GM12878 (cell line): ENCODE data around the gene EPHA2. TPM values are rescaled to one million over a fixed set of nuclear protein-coding genes. Genes with fewer than 3 reads are reported as not detected.

Experiments
- ATAC-seq: fragments of 200-7000 bp; cut with Tn5 transposase; 3 replicates; pipeline ENCODE4 v1.9.1; 2020; ENCODE audit warnings: mild to moderate bottlenecking, moderate library complexity
- BruUV-seq: library from RNA; stranded (reverse); fragments of 400-500 nt; replicated peaks from 2 replicates; lab custom pipeline; 2021; lab: Mats Ljungman, UMichigan
- CTCF ChIA-PET: fragments of 300-600 bp; sonication (Branson Sonifier 250); formaldehyde crosslinking; extraction: SDS; loops from one replicate; lab custom pipeline; 2021; ENCODE audit warnings: inconsistent platforms; lab: Yijun Ruan, JAX
- POLR2A ChIA-PET: fragments of 350-600 bp; formaldehyde crosslinking; extraction: SDS; loops from one replicate; lab custom pipeline; 2021; ENCODE audit warnings: inconsistent platforms; lab: Charles Lee
- RAD21 ChIA-PET: fragments of 300-600 bp; sonication (Branson Sonifier 250); formaldehyde crosslinking; loops from one replicate; lab custom pipeline; 2023; ENCODE audit warnings: antibody characterized with exemption; ENCODE audit not compliant: unreplicated experiment; lab: Charles Lee
- SMC1A ChIA-PET: fragments of 300-600 bp; sonication (Branson Sonifier 250); formaldehyde crosslinking; loops from one replicate; lab custom pipeline; 2023; ENCODE audit not compliant: unreplicated experiment, uncharacterized antibody; lab: Charles Lee
- DNase-seq: peaks from one replicate; pipeline ENCODE4 v3.0.0-alpha.2; 2011; ENCODE audit warnings: low read depth, low spot score
- FAIRE-seq: peaks from 3 replicates; lab custom pipeline; 2011; peaks lifted over from hg19 to GRCh38; lab: Jason Lieb, UNC
- H2AFZ ChIP-seq: 2 replicates; pipeline ENCODE4 v1.6.0; 2011; ENCODE audit warnings: low read depth, low read length, control low read depth; ENCODE audit not compliant: control insufficient read depth
- H3K27ac ChIP-seq: 2 replicates; pipeline ENCODE4 v1.5.1; 2011; ENCODE audit warnings: control low read depth; ENCODE audit not compliant: control insufficient read depth, insufficient read depth
- H3K27me3 ChIP-seq, 2 experiments: replicated peaks in 1 of 2; 2 replicates each; pipeline versions ENCODE4 v1.6.0 to v1.6.1; 2011; ENCODE audit warnings: low read length in 1 of 2; ENCODE audit not compliant: control insufficient read depth in 2 of 2, insufficient read depth in 2 of 2
- H3K36me3 ChIP-seq, 2 experiments: 2 replicates each; pipeline ENCODE4 v1.5.1; 2011; ENCODE audit warnings: low read length in 1 of 2; ENCODE audit not compliant: control insufficient read depth in 2 of 2, insufficient read depth in 2 of 2
- H3K4me1 ChIP-seq: 2 replicates; pipeline ENCODE4 v1.6.1; 2011; ENCODE audit warnings: mild to moderate bottlenecking, low read length, moderate library complexity, mixed read lengths; ENCODE audit not compliant: control insufficient read depth, insufficient read depth
- H3K4me2 ChIP-seq: 2 replicates; pipeline ENCODE4 v1.6.0; 2011; ENCODE audit warnings: control low read depth; ENCODE audit not compliant: control insufficient read depth, insufficient read depth
- H3K4me3 ChIP-seq: fragments of 200-600 bp; sonication (generic); 2 replicates; pipeline ENCODE4 v1.5.1; 2016
- H3K79me2 ChIP-seq: 2 replicates; pipeline ENCODE4 v1.6.0; 2011; ENCODE audit warnings: low read length; ENCODE audit not compliant: control insufficient read depth, insufficient read depth
- H3K9ac ChIP-seq: 2 replicates; pipeline ENCODE4 v1.8.0; 2011; ENCODE audit warnings: low read length, control low read depth, mixed read lengths; ENCODE audit not compliant: control insufficient read depth, insufficient read depth
- H3K9me3 ChIP-seq: replicated peaks from 3 replicates; pipeline ENCODE4 v1.5.1; 2011; ENCODE audit warnings: mild to moderate bottlenecking, low read length; ENCODE audit not compliant: control insufficient read depth, insufficient read depth
- H4K20me1 ChIP-seq: 2 replicates; pipeline ENCODE4 v1.6.0; 2011; ENCODE audit not compliant: control insufficient read depth, insufficient read depth
- ATF7 ChIP-seq: fragments of 450-650 bp; IDR thresholded peaks from 2 replicates; pipeline ENCODE4 v1.6.1; 2016; ENCODE audit warnings: low read depth, mild to moderate bottlenecking
- CBX3 ChIP-seq: fragments of 200-600 bp; sonication (generic); IDR thresholded peaks from 2 replicates; pipeline ENCODE4 v1.6.1; 2016; ENCODE audit warnings: low read depth, borderline replicate concordance
- CREM ChIP-seq: IDR thresholded peaks from 2 replicates; pipeline ENCODE4 v1.6.1; 2014; ENCODE audit warnings: antibody characterized with exemption, low read depth
- EP300 ChIP-seq, 2 experiments: fragments of 150-350 bp in 1 of 2; IDR thresholded peaks; 2 replicates each; pipeline ENCODE4 v1.6.1; 2011 to 2012; ENCODE audit warnings: low read depth in 2 of 2, low read length in 2 of 2, borderline replicate concordance in 1 of 2, improper control_type of control experiment in 1 of 2, inconsistent platforms in 1 of 2; ENCODE audit not compliant: control insufficient read depth in 1 of 2
- FOS ChIP-seq: IDR thresholded peaks from 3 replicates; pipeline ENCODE4 v1.6.1; 2011; ENCODE audit warnings: borderline replicate concordance; ENCODE audit not compliant: insufficient read length; ENCODE audit errors: extremely low read depth
- HCFC1 ChIP-seq: fragments of 150-350 bp; IDR thresholded peaks from 2 replicates; pipeline ENCODE4 v1.6.1; 2014; ENCODE audit warnings: low read length
- IKZF1 ChIP-seq: fragments of 450-650 bp; conservative IDR thresholded peaks from 2 replicates; pipeline ENCODE4 v1.6.1; 2017; ENCODE audit warnings: antibody characterized with exemption, mild to moderate bottlenecking
- IRF4 ChIP-seq: IDR thresholded peaks from 2 replicates; pipeline ENCODE4 v1.6.1; 2011; ENCODE audit warnings: low read depth, low read length
- JUND ChIP-seq: IDR thresholded peaks from 2 replicates; pipeline ENCODE4 v1.6.1; 2012; ENCODE audit warnings: low read depth, mild to moderate bottlenecking, low read length, improper control_type of control experiment, moderate library complexity
- KLF5 ChIP-seq: fragments of 450-650 bp; IDR thresholded peaks from 2 replicates; pipeline ENCODE4 v1.6.1; 2014; ENCODE audit warnings: mild to moderate bottlenecking; ENCODE audit not compliant: partially characterized antibody
- MYC ChIP-seq: IDR thresholded peaks from 2 replicates; pipeline ENCODE4 v1.6.1; 2011; ENCODE audit warnings: mild to moderate bottlenecking, low read length, moderate library complexity, inconsistent platforms; ENCODE audit not compliant: insufficient read depth, insufficient replicate concordance, insufficient read length, severe bottlenecking
- NFIC ChIP-seq: IDR thresholded peaks from 2 replicates; pipeline ENCODE4 v1.6.1; 2012; ENCODE audit warnings: low read depth, mild to moderate bottlenecking, inconsistent platforms, low read length, moderate library complexity
- PML ChIP-seq: IDR thresholded peaks from 2 replicates; pipeline ENCODE4 v1.6.1; 2012; ENCODE audit warnings: low read length, inconsistent platforms
- RAD51 ChIP-seq: fragments of 450-650 bp; IDR thresholded peaks from 2 replicates; pipeline ENCODE4 v1.6.1; 2016; ENCODE audit warnings: moderate library complexity, mild to moderate bottlenecking, inconsistent platforms
- SIN3A ChIP-seq: IDR thresholded peaks from 2 replicates; pipeline ENCODE4 v1.6.1; 2012; ENCODE audit warnings: low read depth, low read length, improper control_type of control experiment
- TAF1 ChIP-seq: IDR thresholded peaks from 2 replicates; pipeline ENCODE4 v1.6.1; 2011; ENCODE audit warnings: mild to moderate bottlenecking, low read depth, low read length, borderline replicate concordance
- TBL1XR1 ChIP-seq: IDR thresholded peaks from 2 replicates; pipeline ENCODE4 v1.6.1; 2012; ENCODE audit warnings: low read depth, low read length, improper control_type of control experiment
- ZNF274 ChIP-seq: IDR thresholded peaks from one replicate; pipeline ENCODE4 v1.8.0; 2011; ENCODE audit not compliant: insufficient read length, insufficient read depth
- ZZZ3 ChIP-seq: IDR thresholded peaks from 2 replicates; pipeline ENCODE4 v1.6.1; 2011; ENCODE audit warnings: low read depth; ENCODE audit not compliant: control insufficient read depth, insufficient read length
- WGBS: methylation state at CpG from one replicate; pipeline ENCODE4 v1.1.6; 2016; ENCODE audit warnings: low lambda C conversion rate; ENCODE audit not compliant: insufficient replicate concordance, insufficient coverage; ENCODE audit errors: missing lambda C conversion rate; 5-methylcytosine and 5-hydroxymethylcytosine counted together
- in situ Hi-C: fragments of 300-500 bp; cut with MboI; formaldehyde crosslinking; loops from 9 replicates; pipeline ENCODE4 v1.14.3; 2018; ENCODE audit warnings: mixed read lengths
- intact Hi-C: fragments of 100-400 bp; cut with micrococcal nuclease; formaldehyde crosslinking; loops from one replicate; pipeline ENCODE4 v1.14.2; 2022; ENCODE audit not compliant: unreplicated experiment
- polyA plus RNA-seq, 11 experiments: library from polyadenylated mRNA; depleted of rRNA in 4 of 11; unstranded in 6 of 11; stranded (reverse) in 5 of 11; fragments of >200 nt; fragmentation: Nextera tagmentation in 4 of 11; fragmentation: Illumina TruSeq in 1 of 11; extraction: Ambion mirVana in 4 of 11; extraction: Trizol in 1 of 11; gene quantifications; 1 replicate in 1 of 11; 2 replicates in 10 of 11; pipeline versions ENCODE4 v1.2.1 to v1.2.3, GENCODE V29; 2011 to 2016; ENCODE audit warnings: inconsistent platforms in 2 of 11, missing spikeins in 2 of 11, low read depth in 1 of 11
- total RNA-seq, 4 experiments: library from RNA; depleted of rRNA in 3 of 4; stranded (reverse); fragments of >200 nt in 3 of 4; fragmentation: Illumina TruSeq in 1 of 4; extraction: Trizol in 1 of 4; gene quantifications; 2 replicates each; pipeline versions ENCODE4 v1.2.1 to v1.2.3, GENCODE V29; 2013 to 2021

The EPHA2 gene
- total and polyA plus RNA-seq, 10 of the 15 experiments (the other 5 are each of a cell fraction or from before 2014, with no cell fraction given) = 0.04 to 0.51 (median 0.23) TPM; not detected in 2

- TF ChIP-seq FOS = no peak
- TF ChIP-seq CBX3 = no peak
- TF ChIP-seq CREM = no peak
Observed at GRCh38 chr1:16092923-16093511, 62.9 kb downstream of the EPHA2 start (continued).

- no peaks in the 10 kb centered on the region for H3K36me3 ChIP-seq
- in situ Hi-C loops = no loop called here
- ChIA-PET CTCF (no interaction called here), SMC1A (no interaction called here), POLR2A (no interaction called here), RAD21 (interaction anchor here (0.6 kb wide), 1 partner anchor 297 kb away, joined by 3 read pairs; no protein-coding TSS in a partner anchor)
- no peaks in the 10 kb centered on the region for H3K4me1 ChIP-seq
- ATAC-seq = no peak
- no peaks in the 10 kb centered on the region for H3K79me2 ChIP-seq
- DNase-seq = no peak
- H3K27ac ChIP-seq = no peak overlapping the region
- BruUV-seq = no TSS peak
- intact Hi-C loops = no loop called here
- H3K9me3 ChIP-seq = no peaks in the 10 kb centered on the region
- H2AFZ ChIP-seq = no peak overlapping the region
- TF ChIP-seq PML (no peak), IKZF1 (no peak), JUND (no peak), HCFC1 (no peak), MYC (no peak), ATF7 (no peak), EP300 (IDR thresholded peaks at IDR 0.05; ENCODE audit: borderline replicate concordance in 1 of 2, control insufficient read depth in 1 of 2, low read depth in 2 of 2, low read length in 2 of 2) (no peak), SIN3A (no peak), RAD51 (no peak), NFIC (no peak), ZZZ3 (no peak), ZNF274 (no peak), IRF4 (no peak), TBL1XR1 (no peak), KLF5 (no peak), TAF1 (no peak)
- H3K4me3 ChIP-seq = no peak overlapping the region
- H4K20me1 ChIP-seq = no peaks in the 10 kb centered on the region
- 44% methylated on average over 18 of the region's 18 CpGs for WGBS
- no peaks in the 10 kb centered on the region; a peak in 2 of 4 replicates for H3K27me3 ChIP-seq
- no peak for FAIRE-seq
- no peak overlapping the region for H3K9ac ChIP-seq
- H3K4me2 ChIP-seq = no peak overlapping the region
Observed at GRCh38 chr1:16092097-16092922, 63.6 kb downstream of the EPHA2 start.
